ENCODE data around the gene ACKR1. TPM values are rescaled to one million over a fixed set of nuclear protein-coding genes. Genes with fewer than 3 reads are reported as not detected.

ACKR1 gene
- total and polyA plus RNA-seq, 12 donors: 0.11 to 75.0 (median 11.2) TPM

DNA sequence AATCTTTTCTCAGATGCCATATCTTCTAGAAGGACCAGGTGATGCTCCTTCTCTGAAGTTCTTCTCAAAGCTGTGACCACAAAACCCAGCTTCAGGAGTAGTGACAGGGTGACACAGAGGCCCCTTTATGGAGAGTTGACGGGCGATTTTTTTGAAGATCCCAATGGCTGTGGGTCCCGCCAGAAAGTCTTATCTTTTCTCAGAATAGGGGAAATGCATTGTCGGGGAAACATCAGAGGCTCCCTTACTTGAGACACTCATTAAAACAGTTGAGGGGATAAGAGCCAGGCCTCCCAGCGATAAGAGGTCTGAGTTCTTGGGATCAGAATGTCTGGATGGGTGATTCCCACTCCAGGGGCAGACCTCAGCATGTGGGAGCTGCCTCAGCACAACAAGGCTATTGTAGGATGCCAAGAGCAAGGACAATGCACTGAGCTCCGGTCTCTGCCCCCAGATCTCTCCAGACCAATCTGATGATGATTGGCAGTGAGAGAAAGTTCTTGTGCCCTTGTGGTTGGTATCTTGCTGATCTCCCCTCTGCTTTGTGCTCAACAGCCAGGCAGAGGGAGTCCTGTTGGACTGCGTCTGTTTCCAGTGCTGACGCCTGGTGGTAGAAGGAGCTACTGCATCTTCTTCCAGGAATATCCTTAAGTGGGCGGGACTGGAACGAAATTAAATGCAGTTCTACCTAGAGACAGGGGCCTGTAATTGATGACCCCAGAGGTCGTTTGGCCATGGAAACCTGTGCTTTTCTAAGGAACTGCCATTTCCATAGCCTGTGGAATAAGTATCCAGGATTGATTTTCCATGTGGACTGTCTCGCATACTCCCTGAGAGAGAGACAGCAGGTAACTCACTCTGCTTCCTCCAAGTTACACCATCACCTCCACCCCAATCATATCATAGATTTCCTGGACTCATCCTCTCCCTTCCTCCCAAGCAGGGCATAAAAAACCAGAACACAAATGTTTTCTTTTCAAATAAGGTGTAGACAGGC, 6.8 kb upstream of the ACKR1 start:
- no peak overlapping the region for H3K27ac ChIP-seq
- intact Hi-C loops (cut with DNase I): loop anchor here in 1 of 2 donors (5.0 kb wide), 1 partner anchor 36 kb away; no protein-coding TSS in a partner anchor
- DNase-seq: peak; percentile 70 to 94 (median 82)

DNA sequence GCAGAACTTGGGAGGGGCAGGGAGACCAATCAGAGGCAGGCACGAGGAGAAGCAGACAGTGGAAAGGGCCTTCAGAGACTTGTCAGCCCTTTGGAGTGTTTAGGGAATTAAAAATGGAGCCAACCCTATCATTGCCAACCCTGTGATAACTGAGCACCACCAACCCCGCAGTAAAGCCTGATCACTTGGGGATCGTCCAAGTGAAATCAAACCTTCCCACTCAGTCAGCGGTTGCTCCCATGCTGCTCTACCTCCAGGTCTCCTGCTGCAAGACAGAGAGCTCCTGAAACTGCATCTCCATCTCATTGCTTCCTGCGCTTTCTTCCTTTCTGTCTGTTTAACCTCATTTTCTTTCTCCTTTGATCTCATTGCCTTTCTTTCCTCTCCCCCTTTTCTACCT, 4.8 kb upstream of the ACKR1 start:
- TF ChIP-seq, protein P1, sequence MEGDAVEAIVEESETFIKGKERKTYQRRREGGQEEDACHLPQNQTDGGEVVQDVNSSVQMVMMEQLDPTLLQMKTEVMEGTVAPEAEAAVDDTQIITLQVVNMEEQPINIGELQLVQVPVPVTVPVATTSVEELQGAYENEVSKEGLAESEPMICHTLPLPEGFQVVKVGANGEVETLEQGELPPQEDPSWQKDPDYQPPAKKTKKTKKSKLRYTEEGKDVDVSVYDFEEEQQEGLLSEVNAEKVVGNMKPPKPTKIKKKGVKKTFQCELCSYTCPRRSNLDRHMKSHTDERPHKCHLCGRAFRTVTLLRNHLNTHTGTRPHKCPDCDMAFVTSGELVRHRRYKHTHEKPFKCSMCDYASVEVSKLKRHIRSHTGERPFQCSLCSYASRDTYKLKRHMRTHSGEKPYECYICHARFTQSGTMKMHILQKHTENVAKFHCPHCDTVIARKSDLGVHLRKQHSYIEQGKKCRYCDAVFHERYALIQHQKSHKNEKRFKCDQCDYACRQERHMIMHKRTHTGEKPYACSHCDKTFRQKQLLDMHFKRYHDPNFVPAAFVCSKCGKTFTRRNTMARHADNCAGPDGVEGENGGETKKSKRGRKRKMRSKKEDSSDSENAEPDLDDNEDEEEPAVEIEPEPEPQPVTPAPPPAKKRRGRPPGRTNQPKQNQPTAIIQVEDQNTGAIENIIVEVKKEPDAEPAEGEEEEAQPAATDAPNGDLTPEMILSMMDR (IDR thresholded peaks at IDR 0.05): no peak
- TF ChIP-seq POLR2A (IDR thresholded peaks at IDR 0.05): no peak
- Histone ChIP-seq H3K27ac (no peak overlapping the region), H3K36me3 (replicated peaks in 1 of 2) (no peaks in the 10 kb centered on the region), H3K9me3 (replicated peaks in 1 of 3) (no peaks in the 10 kb centered on the region), H3K27me3 (no peaks in the 10 kb centered on the region), H3K4me3 (no peak overlapping the region), H3K4me1 (replicated peaks in 1 of 2) (no peaks in the 10 kb centered on the region)
- whole genome bisulfite sequencing, 4 donors: 63 to 78% (median 71%) methylated on average over 5 of the region's 5 CpGs
- DNase-seq: no peak
- intact Hi-C loops (cut with DNase I): loop anchor here (5.0 kb wide), 1 partner anchor 38 kb away; no protein-coding TSS in a partner anchor

More for the DNA sequence above, 6.8 kb upstream of the ACKR1 start:
- Histone ChIP-seq H3K27me3 (no peaks in the 10 kb centered on the region), H3K4me1 (replicated peaks in 1 of 2) (no peaks in the 10 kb centered on the region), H3K4me3 (no peak overlapping the region), H3K36me3 (replicated peaks in 1 of 2) (no peaks in the 10 kb centered on the region), H3K9me3 (replicated peaks in 1 of 3) (no peaks in the 10 kb centered on the region)
- TF ChIP-seq POLR2A (IDR thresholded peaks at IDR 0.05): no peak
- TF ChIP-seq, protein P1 (IDR thresholded peaks at IDR 0.05): peak; percentile 80 to 97 (median 92)
- whole genome bisulfite sequencing, 4 donors: 38 to 58% (median 49%) methylated on average over 9 to 12 of the region's 12 CpGs

- Histone ChIP-seq H3K4me3 (no peak overlapping the region), H3K4me1 (replicated peaks in 1 of 2) (no peaks in the 10 kb centered on the region), H3K36me3 (replicated peaks in 1 of 2) (no peaks in the 10 kb centered on the region), H3K27ac (no peak overlapping the region), H3K9me3 (replicated peaks in 1 of 3) (no peaks in the 10 kb centered on the region), H3K27me3 (peaks cover 4% of the 10 kb centered on the region)
- no peak for DNase-seq
- TF ChIP-seq POLR2A (IDR thresholded peaks at IDR 0.05): no peak
- TF ChIP-seq, protein P1 (IDR thresholded peaks at IDR 0.05): no peak
- 29 to 53% (median 32%) methylated on average over 14 to 18 of the region's 18 CpGs for WGBS, 4 donors
- intact Hi-C loops (cut with DNase I): loop anchor here in 1 of 2 donors (5.0 kb wide), 1 partner anchor 38 kb away; no protein-coding TSS in a partner anchor
These were observed 3.9 kb upstream of the ACKR1 start for GRCh38 chr1:159200769-159201168.

DNA sequence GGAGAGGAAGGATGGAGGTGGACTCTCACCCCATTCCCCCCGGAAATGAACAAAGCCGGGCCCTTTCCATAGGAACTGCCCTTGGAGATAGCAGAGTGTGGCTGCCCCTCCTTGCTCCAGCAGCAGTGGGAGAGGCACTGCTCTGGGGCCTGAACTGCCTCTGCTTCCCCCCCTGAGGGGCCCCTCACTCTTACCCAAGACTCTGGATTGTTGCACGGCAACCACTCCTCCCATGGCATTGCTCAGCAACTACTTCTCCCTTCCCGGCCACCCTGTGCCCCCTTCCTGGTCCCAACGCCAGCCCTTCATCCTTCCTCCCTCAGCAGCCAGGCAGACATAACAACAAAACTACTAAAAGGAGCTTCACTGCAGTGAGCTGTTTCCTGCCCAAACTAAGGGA, 3.0 kb upstream of the ACKR1 start:
- no peaks in the 10 kb centered on the region for H3K36me3 ChIP-seq (replicated peaks in 1 of 2)
- H3K9me3 ChIP-seq (replicated peaks in 1 of 3): no peaks in the 10 kb centered on the region
- 23 to 46% (median 27%) methylated on average over 5 of the region's 5 CpGs for WGBS, 4 donors
- no peak overlapping the region for H3K4me3 ChIP-seq
- no peak for DNase-seq
- H3K4me1 ChIP-seq (replicated peaks in 1 of 2): no peaks in the 10 kb centered on the region
- H3K27ac ChIP-seq: no peak overlapping the region
- peaks cover 7% of the 10 kb centered on the region for H3K27me3 ChIP-seq
- TF ChIP-seq, protein P1 (IDR thresholded peaks at IDR 0.05): no peak
- TF ChIP-seq POLR2A (IDR thresholded peaks at IDR 0.05): no peak
- intact Hi-C loops (cut with DNase I): loop anchor here in 1 of 2 donors (5.0 kb wide), 1 partner anchor 39 kb away; no protein-coding TSS in a partner anchor

All from adrenal gland (tissue), 12 donors.